LNCAP (cell line): ENCODE measurements around the gene C22orf39.

Source experiments
- TF ChIP-seq, protein P1 (sequence below): fragments of 450-650 bp; IDR thresholded peaks from 2 replicates; pipeline ENCODE4 v1.5.1; 2017; ENCODE audit warnings: mild to moderate bottlenecking

C22orf39 gene

DNA sequence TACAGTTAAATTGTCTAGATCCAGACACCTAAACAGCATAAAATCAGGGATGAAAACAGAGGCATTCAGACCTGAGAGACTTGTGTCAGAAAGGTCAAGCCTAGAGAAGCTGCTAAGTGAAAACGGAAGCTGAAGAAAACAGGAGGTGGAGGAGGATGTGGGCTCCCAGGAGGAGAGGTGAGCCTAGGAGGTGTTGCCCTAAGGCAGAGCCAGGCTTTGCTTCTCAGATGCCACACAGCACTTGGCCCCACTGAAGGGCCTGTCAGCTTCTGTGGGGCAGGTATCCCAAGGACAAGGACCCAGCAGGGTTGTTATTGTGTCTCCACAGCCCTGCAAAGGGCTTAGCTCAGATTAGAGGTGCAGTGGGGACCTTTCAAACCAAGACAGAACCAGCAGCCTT, 17.0 kb upstream of the C22orf39 start:
- TF ChIP-seq, protein P1, sequence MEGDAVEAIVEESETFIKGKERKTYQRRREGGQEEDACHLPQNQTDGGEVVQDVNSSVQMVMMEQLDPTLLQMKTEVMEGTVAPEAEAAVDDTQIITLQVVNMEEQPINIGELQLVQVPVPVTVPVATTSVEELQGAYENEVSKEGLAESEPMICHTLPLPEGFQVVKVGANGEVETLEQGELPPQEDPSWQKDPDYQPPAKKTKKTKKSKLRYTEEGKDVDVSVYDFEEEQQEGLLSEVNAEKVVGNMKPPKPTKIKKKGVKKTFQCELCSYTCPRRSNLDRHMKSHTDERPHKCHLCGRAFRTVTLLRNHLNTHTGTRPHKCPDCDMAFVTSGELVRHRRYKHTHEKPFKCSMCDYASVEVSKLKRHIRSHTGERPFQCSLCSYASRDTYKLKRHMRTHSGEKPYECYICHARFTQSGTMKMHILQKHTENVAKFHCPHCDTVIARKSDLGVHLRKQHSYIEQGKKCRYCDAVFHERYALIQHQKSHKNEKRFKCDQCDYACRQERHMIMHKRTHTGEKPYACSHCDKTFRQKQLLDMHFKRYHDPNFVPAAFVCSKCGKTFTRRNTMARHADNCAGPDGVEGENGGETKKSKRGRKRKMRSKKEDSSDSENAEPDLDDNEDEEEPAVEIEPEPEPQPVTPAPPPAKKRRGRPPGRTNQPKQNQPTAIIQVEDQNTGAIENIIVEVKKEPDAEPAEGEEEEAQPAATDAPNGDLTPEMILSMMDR, result no peak

DNA sequence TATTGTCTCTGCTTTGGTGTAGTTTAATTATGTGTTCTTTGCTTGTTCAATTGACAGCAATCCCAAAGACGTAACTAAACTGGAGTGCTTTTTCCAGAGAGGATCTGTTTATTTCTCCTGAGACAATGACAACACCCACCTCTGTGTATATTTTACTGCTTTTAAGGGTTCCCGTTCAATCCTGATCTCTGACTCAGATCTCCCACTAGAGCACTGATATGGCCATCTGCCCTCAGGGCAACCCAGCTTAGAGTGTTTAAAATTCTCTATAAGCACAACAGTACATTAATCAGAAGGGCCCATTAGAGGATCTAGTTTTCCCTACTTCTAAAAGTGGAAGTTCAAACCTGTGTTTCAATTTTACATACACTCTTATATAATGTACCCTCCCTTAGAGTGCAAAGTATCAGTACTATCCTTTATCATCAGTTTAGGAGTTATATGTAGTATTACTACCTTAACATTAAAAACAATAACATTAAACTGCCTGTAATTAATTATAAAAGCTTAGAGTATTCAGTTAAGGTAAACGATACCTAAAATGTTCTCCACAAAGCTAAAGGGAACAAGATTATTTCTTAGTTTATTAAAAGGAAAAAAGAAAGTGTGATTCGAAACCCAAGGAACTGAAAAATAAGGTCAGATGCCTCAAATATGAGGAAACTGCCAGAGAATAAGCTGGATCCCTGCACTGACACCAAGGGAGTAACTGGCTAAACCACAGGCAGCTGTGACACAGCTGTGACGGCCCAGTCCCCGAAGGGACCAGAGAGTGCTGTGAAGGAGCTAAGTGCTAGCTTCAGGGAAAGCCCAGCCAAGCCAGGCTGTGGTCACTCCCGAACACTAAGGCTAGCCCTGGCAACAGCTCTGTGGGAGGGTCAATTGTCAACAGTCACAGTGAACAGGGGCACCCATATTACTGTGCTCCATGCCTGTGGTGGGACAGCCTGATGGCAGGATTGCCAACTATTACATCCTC, 16.3 kb upstream of the C22orf39 start:
- TF ChIP-seq, protein P1, result no peak

DNA sequence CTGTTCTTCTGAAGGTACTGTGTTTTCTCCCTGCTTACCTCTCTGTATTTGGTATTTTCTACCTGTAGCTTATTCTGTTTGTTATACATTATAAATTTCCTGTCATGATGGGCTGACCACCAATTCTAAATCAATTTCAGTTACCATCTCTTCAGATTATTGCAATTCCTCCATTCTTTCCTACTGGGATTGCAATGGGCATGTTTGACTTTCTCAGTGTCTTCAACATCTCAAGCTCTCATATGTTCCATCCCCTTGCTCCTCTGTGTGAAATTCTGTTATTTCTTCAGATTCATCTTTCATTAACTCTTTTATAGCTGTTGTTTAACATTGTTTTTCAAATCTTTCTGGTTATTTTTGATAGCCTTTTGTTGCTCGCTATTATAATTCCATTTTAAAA, 15.5 kb upstream of the C22orf39 start:
- TF ChIP-seq, protein P1, result no peak

DNA sequence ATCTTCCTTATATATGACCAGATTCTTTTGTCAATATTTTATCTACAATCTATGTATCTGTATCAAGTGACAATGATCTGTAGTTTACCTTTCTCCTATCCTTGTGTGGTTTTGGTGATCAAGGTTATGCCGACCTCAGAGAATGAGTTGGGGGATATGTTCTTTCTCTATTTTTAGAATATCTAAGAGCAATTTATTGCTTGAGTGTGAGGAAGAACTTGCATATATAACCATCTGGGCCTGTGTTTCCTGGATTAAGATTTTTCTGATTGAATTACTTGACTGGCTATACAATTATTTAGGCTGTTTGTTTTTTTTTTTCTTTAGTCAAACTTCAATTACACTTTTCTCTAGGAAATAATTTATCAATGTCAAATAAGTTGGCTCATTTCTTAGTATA, 14.0 kb upstream of the C22orf39 start:
- TF ChIP-seq, protein P1, result no peak

DNA sequence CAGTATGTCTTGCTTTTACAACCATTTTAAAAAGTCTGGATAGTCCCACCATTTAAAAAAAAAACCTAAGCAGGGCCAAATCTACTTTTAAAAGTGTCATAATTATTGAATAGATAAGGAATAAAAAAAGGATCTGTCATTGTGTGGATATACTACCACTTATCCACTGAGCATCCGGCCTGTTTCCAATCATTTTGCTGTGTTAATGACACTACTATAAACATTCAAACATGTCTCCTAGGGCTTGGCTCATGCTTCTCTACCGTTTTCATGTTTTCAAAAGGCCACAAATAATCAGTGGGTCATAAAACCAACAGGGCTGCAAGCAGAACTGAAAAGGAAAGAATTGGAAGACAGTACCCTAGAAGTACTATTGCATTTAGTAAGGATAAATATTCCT, 12.5 kb upstream of the C22orf39 start:
- TF ChIP-seq, protein P1, result no peak

DNA sequence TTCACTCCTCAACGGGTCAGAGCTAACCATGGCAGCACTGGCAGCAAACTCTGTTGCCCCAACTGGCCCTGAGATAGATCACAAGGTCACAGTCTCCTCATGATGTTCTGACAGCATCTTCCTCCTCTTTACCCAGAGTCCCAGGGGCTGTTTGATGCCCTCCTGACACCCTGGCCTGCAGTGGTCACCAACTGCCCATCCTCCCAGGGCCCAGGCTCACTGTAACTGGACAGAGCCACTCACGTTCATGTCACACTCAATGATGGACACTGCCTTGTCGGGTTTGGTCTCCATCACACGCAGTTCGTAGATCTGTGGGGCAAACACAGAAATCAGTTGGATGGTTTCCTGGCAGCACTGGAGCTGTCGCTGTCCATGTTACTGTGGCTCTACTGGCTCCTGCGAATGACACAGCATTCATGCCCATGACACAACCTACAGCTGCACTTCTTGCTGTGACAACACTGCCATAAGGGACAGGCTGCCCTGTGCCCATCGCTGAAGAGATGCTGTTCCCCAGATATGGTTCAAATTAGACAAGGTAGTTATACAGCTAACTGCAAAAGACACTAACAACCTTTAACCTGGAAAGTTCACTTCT, 10.4 kb upstream of the C22orf39 start:
- TF ChIP-seq, protein P1, result no peak

DNA sequence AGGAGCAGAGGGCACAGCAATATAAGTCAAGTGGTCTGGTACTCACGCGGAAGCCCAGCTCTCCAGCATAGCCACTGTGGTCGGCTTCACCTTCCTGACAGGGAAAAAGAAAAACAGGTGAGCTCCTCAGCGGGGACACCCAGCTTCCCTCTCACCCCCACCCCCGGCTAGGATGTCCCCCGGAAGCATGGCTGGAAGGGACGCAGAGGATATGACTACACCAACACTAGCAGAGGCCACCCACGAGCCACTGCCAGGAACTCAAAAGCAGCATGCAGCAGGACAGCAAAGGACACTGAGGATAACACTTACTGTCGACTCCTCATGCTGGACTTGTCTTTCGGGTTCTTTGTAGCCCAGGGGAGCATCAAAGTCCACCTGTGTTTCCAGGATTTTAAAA, 9.0 kb upstream of the C22orf39 start:
- TF ChIP-seq, protein P1, result no peak
